ENCODE results near the gene GATA2.

The GATA2 gene

DNA sequence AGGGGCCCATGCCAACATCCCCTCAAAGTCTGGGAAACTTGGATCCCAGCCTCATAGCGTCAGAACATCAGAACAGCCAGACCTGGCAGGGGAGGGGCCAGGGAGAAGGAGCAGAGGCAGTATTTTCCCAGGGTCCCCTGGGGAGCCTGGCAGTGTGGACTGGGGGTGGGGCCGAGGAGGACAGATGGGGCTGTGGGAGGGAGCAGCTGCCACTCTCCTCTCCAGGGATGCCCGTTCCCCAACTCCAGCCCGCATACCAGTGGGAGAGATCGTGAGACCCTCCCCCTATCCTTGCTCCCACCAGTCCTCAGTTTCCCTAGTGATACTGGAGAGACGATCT, 19.9 kb downstream of the GATA2 start:
- no peak for DNase-seq (ENCODE audit: low read depth)

DNA sequence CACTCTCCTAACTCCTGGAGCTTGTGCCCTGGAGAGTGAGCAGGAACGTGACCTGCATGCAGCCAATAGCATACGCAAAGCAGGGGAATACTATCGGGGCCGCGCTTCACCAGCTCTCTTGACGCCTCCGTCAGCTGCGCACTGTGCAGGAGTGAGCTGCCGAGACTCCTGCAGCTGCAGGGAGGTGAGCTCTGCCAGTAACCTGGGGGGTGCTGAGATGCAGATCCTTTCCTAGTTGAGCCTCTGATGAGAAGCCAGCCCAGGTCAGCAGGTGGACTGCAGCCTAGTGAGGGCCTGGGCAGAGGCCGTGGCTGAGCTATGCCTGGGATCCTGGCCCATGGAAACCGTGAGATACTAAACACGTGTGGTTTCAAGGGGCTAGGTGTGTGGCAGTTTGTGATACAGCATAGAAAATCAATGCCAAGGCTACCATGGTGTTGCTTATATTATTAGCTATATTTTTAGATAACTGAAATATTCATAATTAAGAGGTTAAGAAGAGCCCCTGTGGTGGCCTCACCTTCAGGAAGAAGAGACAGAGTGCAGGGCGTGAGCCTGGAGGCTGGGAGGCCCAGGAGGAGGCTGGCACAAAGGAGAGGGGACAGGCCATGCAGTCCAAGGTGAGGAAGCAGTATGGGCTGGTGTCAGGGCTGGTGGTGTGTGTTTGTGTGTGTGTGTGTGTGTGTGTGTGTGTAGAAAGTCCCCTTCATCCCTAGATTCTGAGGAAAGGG, 20.4 kb downstream of the GATA2 start:
- DNase-seq (ENCODE audit: low read depth), result no peak

GRCh38 chr3:128471720-128472119, 21.3 kb downstream of the GATA2 start:
- no peak for DNase-seq (ENCODE audit: low read depth)

DNA sequence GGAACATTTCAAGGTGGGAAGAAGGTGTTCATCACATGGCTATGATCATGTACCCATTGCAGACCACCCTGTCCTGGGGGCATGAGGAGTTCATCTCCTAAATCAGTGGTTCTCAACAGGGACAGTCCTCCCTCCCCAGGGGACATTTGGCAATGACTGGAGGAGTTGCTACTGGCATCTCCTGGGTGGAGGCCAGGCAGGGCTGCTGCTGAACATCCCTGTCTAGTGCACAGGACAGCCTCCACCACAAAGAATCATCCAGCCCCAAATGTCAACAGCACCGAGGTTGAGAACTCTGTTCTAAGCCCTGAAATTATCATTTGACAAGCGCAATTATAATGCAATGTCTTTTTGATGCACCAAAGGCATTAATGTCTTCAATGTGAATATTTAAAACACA, 21.9 kb downstream of the GATA2 start:
- no peak for DNase-seq (ENCODE audit: low read depth)

DNA sequence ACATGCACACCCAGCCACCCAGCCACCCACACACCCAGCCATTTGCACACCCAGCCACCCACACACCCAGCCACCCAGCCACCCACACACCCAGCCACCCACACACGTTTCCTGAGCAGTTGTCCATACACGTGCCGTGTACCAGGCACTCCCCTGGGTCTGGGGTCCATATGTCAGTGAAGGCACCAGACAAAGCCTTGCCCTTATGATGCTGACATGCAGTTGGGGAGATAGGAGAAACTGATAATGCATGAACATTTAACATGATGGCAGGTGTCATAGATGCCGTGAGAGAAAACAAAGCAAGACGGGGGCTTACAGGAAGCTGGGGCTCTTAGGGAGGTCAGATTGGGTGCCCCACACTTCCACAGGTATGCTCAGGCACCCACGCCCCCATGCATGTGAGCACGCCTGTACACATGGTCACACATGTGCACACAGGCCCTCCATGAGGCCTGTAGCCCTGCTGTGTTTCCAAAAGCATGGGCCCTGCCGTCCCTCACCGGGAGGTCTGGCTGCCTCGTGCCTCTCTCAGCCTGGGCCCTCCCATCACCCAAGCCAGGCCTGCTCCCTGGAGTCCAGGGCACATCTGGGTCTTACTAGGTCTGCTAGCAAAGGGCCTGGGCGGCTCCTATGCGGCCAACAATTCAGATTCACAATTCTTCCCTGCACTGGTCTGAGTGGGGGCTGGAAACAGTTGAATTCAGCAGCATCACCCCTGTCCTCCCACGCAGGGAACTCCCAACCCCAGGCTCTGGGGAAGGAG, 22.7 kb downstream of the GATA2 start:
- DNase-seq (ENCODE audit: low read depth), result no peak

DNA sequence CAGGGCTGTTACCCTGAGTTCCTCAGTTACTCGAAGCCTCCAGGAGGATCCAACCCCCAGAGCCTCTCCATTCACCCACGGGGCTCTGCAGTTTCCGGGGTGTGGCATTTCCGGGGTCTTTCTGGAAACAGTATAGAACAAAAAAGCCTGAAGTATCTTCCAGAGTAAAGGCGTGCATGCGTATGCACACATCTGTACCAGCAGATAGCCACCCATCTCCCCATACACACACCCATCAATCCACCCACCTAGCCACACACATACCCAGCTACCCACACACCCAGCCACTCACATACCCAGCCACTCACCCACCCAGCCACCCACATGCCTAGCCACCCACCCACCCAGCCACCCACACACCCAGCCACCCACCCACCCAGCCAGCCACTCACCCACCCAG, 23.4 kb downstream of the GATA2 start:
- no peak for DNase-seq (ENCODE audit: low read depth)

- no peak for DNase-seq (ENCODE audit: low read depth)
These were observed 24.0 kb downstream of the GATA2 start for GRCh38 chr3:128468791-128469527.

- DNase-seq (ENCODE audit: low read depth), result no peak
These were observed 24.7 kb downstream of the GATA2 start for GRCh38 chr3:128468285-128468790.

- DNase-seq (ENCODE audit: low read depth), result no peak
These were observed 26.0 kb downstream of the GATA2 start, which contains the start of gene DNAJB8 for GRCh38 chr3:128466840-128467541. DNAJB8 (minus strand) TSS chr3:128466890; CDS start chr3:128463245, 3,645 bp downstream.

- DNase-seq (ENCODE audit: low read depth), result no peak
These were observed 28.3 kb downstream of the GATA2 start for GRCh38 chr3:128464702-128465101.

DNA sequence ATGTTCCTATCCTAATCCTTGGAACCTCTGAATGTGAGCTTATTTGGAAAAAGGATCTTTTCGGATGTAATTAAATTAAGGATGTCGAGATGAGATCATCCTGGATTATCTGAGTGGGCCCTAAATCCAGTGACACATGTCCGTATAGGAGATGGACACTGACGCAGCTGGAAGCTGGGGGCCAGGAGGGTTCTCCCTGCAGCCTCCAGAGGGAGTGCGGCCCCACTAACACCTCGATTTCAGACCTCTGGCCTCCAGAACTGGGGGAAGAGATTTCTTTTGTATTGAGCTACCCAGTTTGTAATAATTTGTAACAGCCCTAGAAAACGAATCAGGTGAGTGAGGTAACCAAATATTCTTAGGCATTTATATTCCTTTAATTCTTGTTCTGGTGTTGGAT, 28.8 kb downstream of the GATA2 start:
- no peak for DNase-seq (ENCODE audit: low read depth)

- DNase-seq (ENCODE audit: low read depth), result no peak
These were observed 29.2 kb downstream of the GATA2 start for GRCh38 chr3:128463771-128464170.

DNA sequence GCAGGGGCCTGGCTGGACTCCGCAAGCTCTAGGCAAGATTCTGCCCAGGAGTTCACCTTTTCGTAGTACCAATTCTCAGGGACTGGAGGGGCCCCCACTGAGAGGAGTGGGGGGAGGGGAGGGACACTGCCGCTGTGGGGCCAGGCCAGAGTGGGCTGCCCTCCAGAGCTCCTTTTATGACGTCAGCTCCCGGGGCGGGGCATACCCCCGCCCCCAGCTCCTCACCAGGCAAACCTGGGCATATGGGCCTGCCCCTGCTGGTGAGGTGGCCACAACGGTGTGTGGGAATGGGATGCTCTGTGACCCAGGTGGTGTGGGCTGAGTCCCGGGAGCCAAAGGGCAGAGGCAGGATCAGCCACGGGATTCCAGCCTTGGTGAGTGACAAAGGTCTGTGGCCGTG, 29.6 kb downstream of the GATA2 start:
- no peak for DNase-seq (ENCODE audit: low read depth)

- DNase-seq (ENCODE audit: low read depth), result no peak
These were observed 30.1 kb downstream of the GATA2 start for GRCh38 chr3:128462931-128463330.

DNA sequence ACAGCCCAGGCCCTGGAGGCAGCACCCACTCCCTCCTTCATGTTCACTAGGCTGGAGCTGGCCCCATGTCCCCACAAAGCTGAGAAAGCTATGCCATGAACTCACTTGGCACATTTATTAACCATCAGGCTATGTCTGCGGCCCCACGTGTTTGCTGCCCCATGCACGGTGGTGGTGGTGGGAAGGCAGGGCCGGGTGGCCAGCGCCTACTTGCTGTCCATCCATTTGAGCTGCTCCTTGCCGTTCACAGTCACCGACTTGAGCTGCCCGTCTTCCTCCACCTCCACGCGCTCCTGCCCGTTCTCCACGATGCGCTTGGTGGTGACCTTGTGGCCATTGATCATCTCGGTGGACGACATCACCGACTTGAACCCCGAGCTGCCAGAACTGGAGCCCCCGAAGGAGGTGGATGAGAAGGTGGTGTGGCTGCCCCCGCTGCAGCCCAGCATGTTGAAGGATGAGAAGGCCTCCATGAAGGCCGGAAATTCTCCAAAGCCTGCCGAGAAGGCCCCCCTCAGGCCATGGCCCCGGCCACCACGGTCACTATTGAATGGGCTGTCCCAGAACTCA, 30.6 kb downstream of the GATA2 start:
- no peak for DNase-seq (ENCODE audit: low read depth)

DNA sequence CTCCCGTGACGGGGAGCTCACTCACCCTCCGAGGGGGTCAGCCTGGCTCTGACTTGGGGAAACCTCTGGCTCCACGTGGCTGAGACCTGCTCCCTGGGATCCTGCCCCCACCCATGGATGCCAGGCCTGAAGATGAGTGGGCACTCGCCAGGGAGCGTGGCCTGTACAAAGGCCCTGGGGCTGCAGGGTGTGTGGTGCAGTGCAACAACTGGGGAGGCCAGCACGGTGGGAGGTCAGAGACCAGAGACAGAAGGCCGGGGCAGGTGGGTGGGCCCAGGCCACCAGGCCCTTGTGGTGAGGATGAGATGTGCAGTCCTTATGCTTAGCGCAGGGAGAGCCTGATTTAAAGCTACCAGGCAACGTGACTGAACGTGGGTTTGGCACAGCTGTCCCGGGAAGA, 31.3 kb downstream of the GATA2 start:
- no peak for DNase-seq (ENCODE audit: low read depth)

- no peak for DNase-seq (ENCODE audit: low read depth)
These were observed 33.6 kb downstream of the GATA2 start for GRCh38 chr3:128459461-128459820.

DNA sequence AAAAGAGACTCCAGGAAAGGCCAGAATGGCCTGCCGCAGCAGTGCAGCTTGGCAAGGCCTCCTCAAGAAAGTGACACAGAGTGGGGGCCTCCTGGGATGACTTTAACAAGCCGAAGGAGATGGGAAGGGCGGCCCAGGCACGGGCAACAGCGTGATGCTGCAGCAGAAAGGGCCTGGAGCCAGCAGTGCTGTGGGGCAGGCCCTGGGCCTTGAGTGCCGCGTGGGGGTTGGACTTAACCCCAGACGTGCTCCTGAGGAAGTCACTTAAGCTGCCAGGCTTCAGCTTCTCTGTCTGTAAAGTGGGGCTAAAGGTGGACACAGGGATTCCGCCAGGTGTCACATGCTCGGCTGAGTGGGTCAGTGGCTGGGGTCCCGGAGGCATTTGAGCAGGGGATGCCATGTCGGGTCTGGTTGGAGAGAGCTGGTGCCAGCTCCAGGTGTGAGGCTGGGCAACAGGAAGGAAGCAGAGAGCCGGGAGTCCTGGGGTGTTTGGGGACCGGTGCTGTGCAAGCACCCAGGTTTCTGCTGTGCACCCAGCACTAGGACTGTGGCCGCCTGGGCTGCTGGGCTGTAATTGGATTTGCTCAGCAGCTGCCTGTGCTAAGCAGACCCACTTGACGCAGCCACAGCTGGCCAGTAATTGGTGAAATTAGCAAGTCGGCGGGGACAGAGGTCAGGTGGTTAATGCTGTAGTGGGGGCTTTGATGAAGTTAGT, 34.1 kb downstream of the GATA2 start:
- DNase-seq (ENCODE audit: low read depth), result no peak

DNA sequence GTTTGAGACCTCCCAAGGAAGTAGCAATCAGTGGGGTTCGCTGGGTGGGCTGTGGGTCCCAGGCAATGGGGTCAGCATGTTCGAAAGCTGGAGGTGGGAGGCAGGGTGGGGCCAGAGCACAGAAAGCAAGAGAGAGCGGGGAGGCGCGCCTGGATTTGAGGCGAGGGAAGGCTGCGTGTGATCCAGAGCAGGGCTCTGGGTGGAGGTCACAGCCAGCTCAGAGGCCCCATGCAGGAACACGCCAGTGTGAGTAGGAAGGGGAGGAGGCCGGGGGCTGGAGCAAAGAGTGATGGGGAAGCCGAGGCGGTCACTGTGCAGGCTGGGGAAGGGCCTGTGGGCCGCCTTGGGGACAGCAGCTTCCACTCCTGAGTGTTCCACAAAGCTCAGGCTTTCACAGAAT, 35.1 kb downstream of the GATA2 start:
- no peak for DNase-seq (ENCODE audit: low read depth)

DNA sequence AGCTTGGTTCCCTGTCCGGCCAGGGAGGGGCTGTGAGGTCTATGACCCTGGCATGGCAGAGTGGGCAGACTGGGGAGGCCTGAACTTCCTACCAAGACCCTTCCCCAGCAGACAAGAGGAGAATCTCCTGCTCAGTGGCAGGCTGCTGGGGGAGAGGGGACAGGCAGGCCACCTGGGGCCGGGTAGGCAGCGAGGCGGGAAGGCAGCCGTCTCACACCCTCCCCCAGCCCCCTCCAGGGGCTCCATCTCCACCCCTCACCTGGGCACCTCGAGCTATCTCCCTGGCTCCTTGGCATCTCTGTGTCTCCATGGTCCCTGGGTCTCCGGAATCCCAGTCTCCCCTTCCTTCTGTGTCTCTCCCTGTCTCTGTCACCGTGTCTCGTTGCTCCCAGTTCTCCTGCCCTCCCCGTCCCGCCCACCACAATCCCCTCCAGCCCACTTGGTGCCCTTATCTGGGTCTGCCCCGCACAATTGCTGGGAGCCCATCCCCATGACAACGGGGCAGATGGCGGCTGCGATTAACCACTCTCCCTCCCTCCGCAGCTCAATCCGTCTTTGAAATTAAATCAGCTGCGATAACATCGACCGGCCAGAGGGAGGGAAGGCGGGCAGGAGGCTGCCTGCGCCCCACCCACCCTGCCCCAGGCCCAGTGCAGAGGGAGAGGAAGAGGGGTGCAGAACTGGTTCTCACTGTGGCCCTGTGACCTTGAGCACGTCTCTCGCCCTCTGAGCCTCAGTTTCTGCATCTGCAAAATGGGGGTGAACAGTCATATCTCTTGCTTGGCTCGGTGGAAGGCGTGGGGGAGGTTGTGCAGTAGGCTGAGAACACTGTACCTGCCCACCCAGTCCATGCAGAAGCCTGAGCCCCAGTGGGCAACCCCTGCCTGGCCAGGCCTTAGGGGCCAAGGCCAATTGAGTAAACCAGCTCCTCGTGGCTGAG, 36.0 kb downstream of the GATA2 start:
- DNase-seq (ENCODE audit: low read depth), result no peak

Measured in EH (cell line).